K562 (cell line): ENCODE data around the gene MAP7D1.
"Not testable (repeated sequence)": the region's sequence is repeated elsewhere in the genome, so short reads cannot be mapped to it uniquely, and the experiment has no call there.

Experiments used
- BACH1 ChIP-seq: fragments of 200-800 bp; sonication (Bioruptor generic); IDR thresholded peaks from 2 replicates; pipeline ENCODE4 v1.6.1; 2016; ENCODE audit warnings: missing genetic modification characterization, missing compliant biosample characterization
- THRAP3 ChIP-seq: fragments of 450-650 bp; IDR thresholded peaks from 2 replicates; pipeline ENCODE4 v1.6.1; 2016; ENCODE audit warnings: mild to moderate bottlenecking, inconsistent platforms, borderline replicate concordance

GRCh38 chr1:36221901-36222300 lies 65.9 kb downstream of the MAP7D1 start:
- not testable (repeated sequence) for TF ChIP-seq THRAP3; BACH1 (tag)
